ENCODE measurements around the gene SF3A1.

- TF ChIP-seq YY1 (IDR thresholded peaks at IDR 0.05; ENCODE audit: insufficient read depth, insufficient read length) (no peak), ZNF274 (IDR thresholded peaks at IDR 0.05; ENCODE audit: low read depth, low read length) (no peak)
Measured at GRCh38 chr22:30287648-30288418, 68.9 kb downstream of the SF3A1 start.

Measured in NT2/D1 (cell line).